GM18519 (cell line): ENCODE results near the gene PIK3C2G.
"Not testable (repeated sequence)": the region's sequence is repeated elsewhere in the genome, so short reads cannot be mapped to it uniquely, and the experiment has no call there.

Experiments used
- ATAC-seq: cut with Tn5 transposase; IDR thresholded peaks from one replicate; pipeline ENCODE4 v1.9.1; 2021; ENCODE audit warnings: mild to moderate bottlenecking, moderate library complexity; ENCODE audit not compliant: unreplicated experiment, low FRiP score

Gene PIK3C2G

GRCh38 chr12:18261273-18261672 is at the start of gene PIK3C2G:
Gene PIK3C2G, plus strand, starts transcription at chr12:18261518. Its CDS starts 20,564 bp downstream, at chr12:18282082.
- no peak for ATAC-seq

GRCh38 chr12:18217966-18218365 is 43.4 kb upstream of the PIK3C2G start:
- ATAC-seq, result no peak

- ATAC-seq, result no peak
Observed at GRCh38 chr12:18221726-18222125, 39.6 kb upstream of the PIK3C2G start.

GRCh38 chr12:18222699-18223098 is 38.6 kb upstream of the PIK3C2G start:
- ATAC-seq, result no peak

- no peak for ATAC-seq
Observed at GRCh38 chr12:18224745-18225144, 36.6 kb upstream of the PIK3C2G start.

- no peak for ATAC-seq
Observed at GRCh38 chr12:18239526-18239925, 21.8 kb upstream of the PIK3C2G start.

- ATAC-seq, result no peak
Observed at GRCh38 chr12:18242380-18243089, 18.8 kb upstream of the PIK3C2G start.

- ATAC-seq, result no peak
Observed at GRCh38 chr12:18243238-18243637, 18.1 kb upstream of the PIK3C2G start.

GRCh38 chr12:18246066-18246465 is 15.3 kb upstream of the PIK3C2G start:
- ATAC-seq, result no peak

- no peak for ATAC-seq
Observed at GRCh38 chr12:18250313-18250916, 10.9 kb upstream of the PIK3C2G start.

- ATAC-seq, result no peak
Observed at GRCh38 chr12:18254081-18254480, 7.2 kb upstream of the PIK3C2G start.

GRCh38 chr12:18255004-18255403 is 6.3 kb upstream of the PIK3C2G start:
- ATAC-seq, result not testable (repeated sequence)

- no peak for ATAC-seq
Observed at GRCh38 chr12:18257251-18257650, 4.1 kb upstream of the PIK3C2G start.

- ATAC-seq, result no peak
Observed at GRCh38 chr12:18258929-18259328, 2.4 kb upstream of the PIK3C2G start.

GRCh38 chr12:18259906-18260682 is 1.2 kb upstream of the PIK3C2G start:
- no peak for ATAC-seq

GRCh38 chr12:18261906-18262305 is 588 bp downstream of the PIK3C2G start:
- ATAC-seq, result no peak

GRCh38 chr12:18262514-18262913 is 1.2 kb downstream of the PIK3C2G start:
- no peak for ATAC-seq

GRCh38 chr12:18264581-18265075 is 3.3 kb downstream of the PIK3C2G start:
- ATAC-seq, result no peak

- ATAC-seq, result no peak
Observed at GRCh38 chr12:18267427-18268099, 6.2 kb downstream of the PIK3C2G start.

GRCh38 chr12:18270958-18271460 is 9.7 kb downstream of the PIK3C2G start:
- ATAC-seq, result no peak

GRCh38 chr12:18275981-18276380 is 14.7 kb downstream of the PIK3C2G start:
- no peak for ATAC-seq
